K562 (cell line): ENCODE measurements around the gene MAP3K20. TPM values are rescaled to one million over a fixed set of nuclear protein-coding genes. Genes with fewer than 3 reads are reported as not detected.

Experiments used
- CEBPB ChIP-seq: fragments of 450-650 bp; IDR thresholded peaks from 2 replicates; pipeline ENCODE4 v1.6.1; 2016; ENCODE audit warnings: missing genetic modification characterization, missing compliant biosample characterization
- GATA2 ChIP-seq: sonication (generic); formaldehyde crosslinking; IDR thresholded peaks from 2 replicates; pipeline ENCODE4 v1.4.0; 2020; ENCODE audit warnings: mild to moderate bottlenecking, missing genetic modification reagents
- ZBTB11 ChIP-seq, 3 experiments: fragments of 200-800 bp in 1 of 3; fragments of 250-450 bp in 1 of 3; fragments of 450-650 bp in 1 of 3; sonication (Bioruptor Pico) in 1 of 3; sonication (Bioruptor generic) in 1 of 3; formaldehyde crosslinking in 1 of 3; IDR thresholded peaks; 2 replicates each; pipeline versions ENCODE4 v1.6.1 to v1.8.0; 2016 to 2022; ENCODE audit warnings: mild to moderate bottlenecking in 2 of 3, missing genetic modification characterization in 2 of 3, missing compliant biosample characterization in 1 of 3, moderate library complexity in 1 of 3
- ZNF133 ChIP-seq: fragments of 250-450 bp; sonication (Bioruptor Pico); IDR thresholded peaks from 2 replicates; pipeline ENCODE4 v1.4.0; 2020; ENCODE audit warnings: mild to moderate bottlenecking
- ZNF551 ChIP-seq: fragments of 250-450 bp; sonication (Bioruptor Pico); IDR thresholded peaks from 2 replicates; pipeline ENCODE4 v1.5.0; 2021; ENCODE audit warnings: mild to moderate bottlenecking, moderate library complexity
- ZNF696 ChIP-seq: fragments of 250-450 bp; sonication (Bioruptor Pico); conservative IDR thresholded peaks from 2 replicates; pipeline ENCODE4 v1.4.0; 2020; ENCODE audit warnings: mild to moderate bottlenecking, moderate library complexity
- polyA plus RNA-seq, 8 experiments: library from polyadenylated mRNA; depleted of rRNA in 4 of 8; stranded (reverse) in 5 of 8; unstranded in 3 of 8; fragments of >200 nt; fragmentation: Nextera tagmentation in 2 of 8; fragmentation: Illumina TruSeq in 1 of 8; extraction: Ambion mirVana in 2 of 8; extraction: Trizol in 1 of 8; gene quantifications; 2 replicates each; pipeline versions ENCODE4 v1.2.1 to v1.2.3, GENCODE V29; 2011 to 2014; ENCODE audit warnings: inconsistent platforms in 1 of 8, missing spikeins in 1 of 8
- total RNA-seq, 7 experiments: library from RNA; depleted of rRNA in 6 of 7; stranded (reverse); fragments of >200 nt in 6 of 7; fragmentation: Illumina TruSeq in 2 of 7; extraction: Trizol in 2 of 7; gene quantifications; 2 replicates each; pipeline versions ENCODE4 v1.2.1 to v1.2.3, GENCODE V29; 2011 to 2021; ENCODE audit warnings: low replicate concordance in 1 of 7
- TF ChIP-seq, protein P1 (sequence below): sonication (generic); formaldehyde crosslinking; IDR thresholded peaks from 2 replicates; pipeline ENCODE4 v1.8.1; 2023; ENCODE audit warnings: mild to moderate bottlenecking, missing genetic modification reagents, moderate library complexity

MAP3K20 gene
- total and polyA plus RNA-seq, 9 of the 15 experiments (the other 6 are each of a cell fraction or from before 2014, with no cell fraction given), result 9.8 to 34.2 (median 27.3) TPM

DNA sequence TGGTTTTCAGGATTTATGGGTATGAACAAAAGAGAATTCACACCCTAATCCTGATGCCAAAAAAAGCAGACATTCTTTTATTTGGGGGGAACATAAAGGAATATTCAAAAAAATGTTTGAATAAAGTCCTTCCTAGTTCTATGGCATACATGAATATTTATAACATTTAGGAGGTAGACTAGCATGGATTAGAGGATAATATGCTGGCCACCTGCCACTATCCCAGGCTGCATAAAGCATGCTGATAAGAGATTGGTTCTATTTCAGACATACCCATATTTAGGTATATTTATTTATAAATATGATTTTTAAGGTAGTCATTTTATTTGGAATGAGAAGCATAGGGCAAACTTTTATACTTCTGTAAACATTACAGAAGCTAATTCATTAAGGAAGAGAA, 34.9 kb upstream of the MAP3K20 start (continued):
- no peak for TF ChIP-seq CEBPB (tag)
- no peak for TF ChIP-seq GATA2
- TF ChIP-seq ZNF133 (CRISPR knock-in tag), result no peak
- TF ChIP-seq ZNF696 (CRISPR knock-in tag), result no peak
- TF ChIP-seq, protein P1, sequence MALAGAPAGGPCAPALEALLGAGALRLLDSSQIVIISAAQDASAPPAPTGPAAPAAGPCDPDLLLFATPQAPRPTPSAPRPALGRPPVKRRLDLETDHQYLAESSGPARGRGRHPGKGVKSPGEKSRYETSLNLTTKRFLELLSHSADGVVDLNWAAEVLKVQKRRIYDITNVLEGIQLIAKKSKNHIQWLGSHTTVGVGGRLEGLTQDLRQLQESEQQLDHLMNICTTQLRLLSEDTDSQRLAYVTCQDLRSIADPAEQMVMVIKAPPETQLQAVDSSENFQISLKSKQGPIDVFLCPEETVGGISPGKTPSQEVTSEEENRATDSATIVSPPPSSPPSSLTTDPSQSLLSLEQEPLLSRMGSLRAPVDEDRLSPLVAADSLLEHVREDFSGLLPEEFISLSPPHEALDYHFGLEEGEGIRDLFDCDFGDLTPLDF (CRISPR knock-in tag), result no peak
- TF ChIP-seq ZNF551 (CRISPR knock-in tag), result no peak
- TF ChIP-seq ZBTB11 (CRISPR knock-in tag; IDR thresholded peaks at IDR 0.05), result no peak
